Measurements from ENCODE around the gene SRGAP3.

The SRGAP3 gene

GRCh38 chr3:9169956-9170850 lies 79.2 kb downstream of the SRGAP3 start:
- DNase-seq, result no peak

GRCh38 chr3:9169326-9169725 lies 80.1 kb downstream of the SRGAP3 start:
- no peak for DNase-seq

GRCh38 chr3:9168241-9168741 lies 81.2 kb downstream of the SRGAP3 start:
- DNase-seq, result no peak

GRCh38 chr3:9167222-9167621 lies 82.2 kb downstream of the SRGAP3 start:
- no peak for DNase-seq

GRCh38 chr3:9165421-9165820 lies 84.0 kb downstream of the SRGAP3 start:
- DNase-seq, result no peak

GRCh38 chr3:9163289-9163688 lies 86.2 kb downstream of the SRGAP3 start:
- DNase-seq, result no peak

GRCh38 chr3:9161811-9162210 lies 87.6 kb downstream of the SRGAP3 start:
- no peak for DNase-seq

GRCh38 chr3:9161298-9161697 lies 88.1 kb downstream of the SRGAP3 start:
- DNase-seq, result no peak

GRCh38 chr3:9158865-9159630 lies 90.4 kb downstream of the SRGAP3 start:
- DNase-seq, result no peak

- no peak for DNase-seq
Measured at GRCh38 chr3:9157651-9158362, 91.6 kb downstream of the SRGAP3 start.

- no peak for DNase-seq
Measured at GRCh38 chr3:9156604-9157003, 92.8 kb downstream of the SRGAP3 start.

- DNase-seq, result no peak
Measured at GRCh38 chr3:9155028-9155427, 94.4 kb downstream of the SRGAP3 start.

GRCh38 chr3:9153904-9154619 lies 95.4 kb downstream of the SRGAP3 start:
- no peak for DNase-seq

- no peak for DNase-seq
Measured at GRCh38 chr3:9151240-9151639, 98.2 kb downstream of the SRGAP3 start.

- DNase-seq, result no peak
Measured at GRCh38 chr3:9149566-9149965, 99.9 kb downstream of the SRGAP3 start.

GRCh38 chr3:9147896-9148266 lies 101.6 kb downstream of the SRGAP3 start:
- no peak for DNase-seq

- DNase-seq, result no peak
Measured at GRCh38 chr3:9147215-9147895, 102.1 kb downstream of the SRGAP3 start.

GRCh38 chr3:9146367-9147071 lies 102.9 kb downstream of the SRGAP3 start:
- DNase-seq, result no peak

GRCh38 chr3:9143184-9143583 lies 106.3 kb downstream of the SRGAP3 start:
- no peak for DNase-seq

- DNase-seq, result no peak
Measured at GRCh38 chr3:9142362-9142761, 107.1 kb downstream of the SRGAP3 start.

- no peak for DNase-seq
Measured at GRCh38 chr3:9141928-9142289, 107.5 kb downstream of the SRGAP3 start.
